ENCODE measurements around the gene TOMT.

Gene TOMT

GRCh38 chr11:72088076-72088808 lies 17.5 kb upstream of the TOMT start:
- DNase-seq (ENCODE audit: low spot score): no peak

- peak; percentile 46 for DNase-seq (ENCODE audit: low spot score)
Measured at GRCh38 chr11:72091292-72091691, 14.4 kb upstream of the TOMT start.

- no peak for DNase-seq (ENCODE audit: low spot score)
Measured at GRCh38 chr11:72098741-72099140, 7.0 kb upstream of the TOMT start.

- no peak for DNase-seq (ENCODE audit: low spot score)
Measured at GRCh38 chr11:72100009-72100408, 5.7 kb upstream of the TOMT start.

- no peak for DNase-seq (ENCODE audit: low spot score)
Measured at GRCh38 chr11:72100462-72100861, 5.3 kb upstream of the TOMT start.

- no peak for DNase-seq (ENCODE audit: low spot score)
Measured at GRCh38 chr11:72102162-72102561, 3.6 kb upstream of the TOMT start.

- DNase-seq (ENCODE audit: low spot score): peak; percentile 65
Measured at GRCh38 chr11:72102631-72102945, 3.1 kb upstream of the TOMT start.

- DNase-seq (ENCODE audit: low spot score): peak; percentile 99
Measured at GRCh38 chr11:72102946-72103753, 2.6 kb upstream of the TOMT start, which contains the start of gene LAMTOR1. TSS of gene LAMTOR1 (minus strand) at chr11:72103297. CDS start at chr11:72103224, 73 bp downstream.

GRCh38 chr11:72103754-72104167 lies 2.0 kb upstream of the TOMT start:
- no peak for DNase-seq (ENCODE audit: low spot score)

GRCh38 chr11:72111300-72112142 lies 5.8 kb downstream of the TOMT start:
- peak; percentile 21 for DNase-seq (ENCODE audit: low spot score)

- DNase-seq (ENCODE audit: low spot score): peak; percentile 99
Measured at GRCh38 chr11:72112143-72112977, 6.6 kb downstream of the TOMT start, which contains the start of gene ANAPC15. TSS of gene ANAPC15 (minus strand) at chr11:72112695. CDS start at chr11:72111276, 1,419 bp downstream.

GRCh38 chr11:72112978-72113808 lies 7.5 kb downstream of the TOMT start:
- DNase-seq (ENCODE audit: low spot score): peak; percentile 59

GRCh38 chr11:72114570-72114969 lies 8.8 kb downstream of the TOMT start:
- no peak for DNase-seq (ENCODE audit: low spot score)

GRCh38 chr11:72116019-72116755 lies 10.5 kb downstream of the TOMT start:
- no peak for DNase-seq (ENCODE audit: low spot score)

- no peak for DNase-seq (ENCODE audit: low spot score)
Measured at GRCh38 chr11:72119198-72119597, 13.5 kb downstream of the TOMT start.

GRCh38 chr11:72120930-72121329 lies 15.2 kb downstream of the TOMT start:
- no peak for DNase-seq (ENCODE audit: low spot score)

- DNase-seq (ENCODE audit: low spot score): no peak
Measured at GRCh38 chr11:72122607-72123006, 16.9 kb downstream of the TOMT start.

- no peak for DNase-seq (ENCODE audit: low spot score)
Measured at GRCh38 chr11:72123117-72123653, 17.5 kb downstream of the TOMT start.

GRCh38 chr11:72124046-72124445 lies 18.3 kb downstream of the TOMT start:
- DNase-seq (ENCODE audit: low spot score): no peak

GRCh38 chr11:72125956-72126355 lies 20.2 kb downstream of the TOMT start:
- no peak for DNase-seq (ENCODE audit: low spot score)
